Measurements from ENCODE around the gene MRPL24.

The MRPL24 gene

GRCh38 chr1:156690675-156691036, 50.2 kb downstream of the MRPL24 start:
- no peak for DNase-seq

- DNase-seq = no peak
These were observed 50.8 kb downstream of the MRPL24 start for GRCh38 chr1:156689953-156690674.

- DNase-seq = peak; percentile 90
These were observed 51.6 kb downstream of the MRPL24 start for GRCh38 chr1:156689035-156689952.

Measured in right forelimb (tissue), 1 donor.